Left lung (tissue), 10 donors: ENCODE data around the gene KRT36. TPM values are rescaled to one million over a fixed set of nuclear protein-coding genes. Genes with fewer than 3 reads are reported as not detected.

Experiments
- ATAC-seq: fragments of 200-7000 bp; cut with Tn5 transposase; one replicate; pipeline ENCODE4 v1.9.1; 2020; ENCODE audit warnings: moderate library complexity
- DNase-seq, 4 donors: peaks; one replicate each; pipeline ENCODE4 v3.0.0-alpha.2; 2013 to 2020
- H3K27ac ChIP-seq, 2 donors: fragments of 200-600 bp; sonication (generic) in 1 of 2; one replicate each; pipeline versions ENCODE4 v1.5.0 to v1.8.0; 2020 to 2021
- H3K27me3 ChIP-seq, 2 donors: fragments of 200-600 bp; sonication (generic) in 1 of 2; one replicate each; pipeline versions ENCODE4 v1.5.0 to v1.8.0; 2020 to 2021
- H3K36me3 ChIP-seq, 2 donors: fragments of 200-600 bp; sonication (generic) in 1 of 2; one replicate each; pipeline versions ENCODE4 v1.5.0 to v1.8.0; 2020 to 2021
- H3K4me1 ChIP-seq, 2 donors: fragments of 200-600 bp; one replicate each; pipeline ENCODE4 v1.8.0; 2021
- H3K4me3 ChIP-seq, 2 donors: fragments of 200-600 bp; sonication (generic) in 1 of 2; one replicate each; pipeline versions ENCODE4 v1.5.0 to v1.8.0; 2020 to 2021; ENCODE audit warnings: mild to moderate bottlenecking in 1 of 2
- H3K9me3 ChIP-seq, 2 donors: fragments of 200-600 bp; sonication (generic) in 1 of 2; one replicate each; pipeline versions ENCODE4 v1.5.0 to v1.8.0; 2020 to 2021
- intact Hi-C, 2 donors: fragments of 100-400 bp; cut with DNase I; formaldehyde crosslinking; loops; one replicate each; pipeline versions ENCODE4 v1.11.2 to v1.14.2; 2022
- polyA plus RNA-seq, 6 donors: library from polyadenylated mRNA; unstranded; fragments of 120-200 nt; gene quantifications; one replicate each; pipeline ENCODE4 v1.2.1, GENCODE V29; 2013; ENCODE audit not compliant: insufficient read length in 6 of 6
- total RNA-seq, 2 donors: library from RNA; stranded (reverse); fragmentation: NEBNext Ultra II Directional; extraction: Animal tissue kit (Norgen Biotek cat#: 25700); gene quantifications; one replicate each; pipeline ENCODE4 v1.2.1, GENCODE V29; 2021
- TF ChIP-seq, protein P1 (sequence below), 2 donors: fragments of 200-600 bp; sonication (generic) in 1 of 2; IDR thresholded peaks; one replicate each; pipeline versions ENCODE4 v1.5.0 to v1.8.0; 2021; ENCODE audit warnings: antibody characterized with exemption in 2 of 2
- donor health status: DM: no; HTN: yes; CAD: no.
- donor health status: DM: no; HTN: no; CAD: no.

KRT36 gene
- total and polyA plus RNA-seq, 8 donors: not detected

DNA sequence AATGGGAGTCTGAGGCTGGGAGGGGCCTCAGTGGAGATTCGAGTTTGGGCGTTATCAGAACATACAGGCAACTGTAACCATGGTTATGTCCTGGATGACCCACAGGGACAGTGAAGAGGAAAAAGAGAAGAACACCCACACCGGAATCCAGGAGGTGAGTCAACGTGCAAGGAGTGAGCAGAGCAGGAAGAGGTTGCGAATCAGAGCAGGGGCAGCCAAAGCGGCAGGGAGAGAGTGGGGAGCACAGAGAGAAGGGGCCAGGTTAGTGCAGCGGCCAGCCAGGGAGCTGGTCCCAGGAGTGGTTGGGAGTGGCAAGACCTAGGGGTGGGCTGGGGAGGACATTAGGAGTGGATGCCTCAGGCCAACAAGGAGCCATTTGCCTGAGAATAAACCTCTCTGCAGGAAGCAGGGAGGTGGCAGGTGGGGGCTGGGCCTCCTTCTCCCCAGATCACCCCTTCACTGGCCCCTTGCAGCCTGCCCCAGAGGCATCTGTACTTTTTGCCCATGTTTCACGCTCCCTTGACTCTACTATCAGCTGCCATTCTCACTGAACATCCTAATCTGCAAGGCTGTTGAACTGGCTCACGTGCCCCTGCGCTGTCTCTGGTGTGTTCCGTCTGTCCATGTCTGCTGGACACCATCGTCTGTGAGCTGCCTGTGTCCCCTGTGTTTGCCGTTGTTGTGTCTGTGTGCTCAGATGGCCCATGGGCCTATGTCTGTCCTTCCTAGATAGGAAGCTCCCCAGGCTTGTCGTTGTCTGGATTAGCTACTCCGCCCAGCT lies 10.6 kb upstream of the KRT36 start:
- DNase-seq (no peak), ATAC-seq (no peak)
- intact Hi-C loops: no loop called here
- H3K27me3 ChIP-seq: peaks cover 0 to 7% of the 10 kb centered on the region in 2 donors
- TF ChIP-seq, protein P1, sequence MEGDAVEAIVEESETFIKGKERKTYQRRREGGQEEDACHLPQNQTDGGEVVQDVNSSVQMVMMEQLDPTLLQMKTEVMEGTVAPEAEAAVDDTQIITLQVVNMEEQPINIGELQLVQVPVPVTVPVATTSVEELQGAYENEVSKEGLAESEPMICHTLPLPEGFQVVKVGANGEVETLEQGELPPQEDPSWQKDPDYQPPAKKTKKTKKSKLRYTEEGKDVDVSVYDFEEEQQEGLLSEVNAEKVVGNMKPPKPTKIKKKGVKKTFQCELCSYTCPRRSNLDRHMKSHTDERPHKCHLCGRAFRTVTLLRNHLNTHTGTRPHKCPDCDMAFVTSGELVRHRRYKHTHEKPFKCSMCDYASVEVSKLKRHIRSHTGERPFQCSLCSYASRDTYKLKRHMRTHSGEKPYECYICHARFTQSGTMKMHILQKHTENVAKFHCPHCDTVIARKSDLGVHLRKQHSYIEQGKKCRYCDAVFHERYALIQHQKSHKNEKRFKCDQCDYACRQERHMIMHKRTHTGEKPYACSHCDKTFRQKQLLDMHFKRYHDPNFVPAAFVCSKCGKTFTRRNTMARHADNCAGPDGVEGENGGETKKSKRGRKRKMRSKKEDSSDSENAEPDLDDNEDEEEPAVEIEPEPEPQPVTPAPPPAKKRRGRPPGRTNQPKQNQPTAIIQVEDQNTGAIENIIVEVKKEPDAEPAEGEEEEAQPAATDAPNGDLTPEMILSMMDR (IDR thresholded peaks at IDR 0.05): no peak
- peaks cover 0 to 44% of the 10 kb centered on the region in 2 donors for H3K4me1 ChIP-seq
- no peaks in the 10 kb centered on the region for H3K9me3 ChIP-seq
- no peak overlapping the region for H3K4me3 ChIP-seq
- H3K27ac ChIP-seq: peak overlapping the region in 1 of 2 donors; percentile 65
- no peaks in the 10 kb centered on the region for H3K36me3 ChIP-seq

DNA sequence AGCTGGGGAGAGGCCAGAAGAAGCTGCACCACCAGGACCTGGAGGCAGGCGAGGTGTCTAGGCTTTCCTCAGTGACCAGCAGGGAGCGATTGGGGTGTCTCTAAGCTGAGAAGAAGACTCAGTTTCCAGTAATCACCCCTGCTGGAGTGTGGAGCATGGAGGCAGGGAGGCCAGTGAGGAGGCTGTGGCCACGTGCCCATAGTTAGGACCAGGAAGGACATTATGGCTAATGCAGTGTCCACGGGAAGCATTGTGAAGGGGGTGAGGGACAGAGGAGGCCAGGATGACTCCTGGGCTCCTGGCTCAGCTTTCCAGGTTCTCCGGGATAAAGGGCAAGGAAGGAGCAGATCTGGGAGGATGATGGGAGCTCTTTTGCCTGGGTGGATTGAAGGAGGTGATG lies 10.0 kb upstream of the KRT36 start:
- Histone ChIP-seq H3K4me1 (peaks cover 0 to 44% of the 10 kb centered on the region in 2 donors), H3K27ac (peak overlapping the region in 1 of 2 donors; percentile 65), H3K27me3 (peaks cover 0 to 7% of the 10 kb centered on the region in 2 donors), H3K9me3 (no peaks in the 10 kb centered on the region), H3K36me3 (no peaks in the 10 kb centered on the region), H3K4me3 (no peak overlapping the region)
- TF ChIP-seq, protein P1 (IDR thresholded peaks at IDR 0.05): no peak
- no peak for DNase-seq
- intact Hi-C loops: no loop called here
- ATAC-seq: no peak

DNA sequence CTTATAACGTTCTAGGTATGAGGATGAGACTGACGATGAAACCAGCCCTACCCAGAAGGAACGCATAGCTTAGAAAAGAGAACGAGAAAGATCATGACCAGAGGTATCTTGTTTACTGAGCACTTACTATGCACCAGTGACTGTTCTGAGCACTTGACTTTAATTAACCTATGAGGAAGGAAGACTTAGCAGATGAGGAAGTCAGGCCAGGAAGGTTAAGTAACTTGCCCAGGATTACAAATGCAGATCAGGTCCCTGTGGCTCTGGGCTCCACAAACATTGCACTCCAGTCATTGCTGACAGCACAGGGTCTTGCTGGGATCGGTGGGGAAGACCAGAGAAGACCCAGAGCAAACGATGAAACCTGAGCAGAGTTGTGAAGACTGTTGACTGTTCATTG lies 8.6 kb upstream of the KRT36 start:
- Histone ChIP-seq H3K4me1 (peaks cover 0 to 44% of the 10 kb centered on the region in 2 donors), H3K27ac (peak overlapping the region; percentile 39 to 98), H3K27me3 (peaks cover 0 to 7% of the 10 kb centered on the region in 2 donors), H3K9me3 (no peaks in the 10 kb centered on the region), H3K4me3 (no peak overlapping the region), H3K36me3 (no peaks in the 10 kb centered on the region)
- TF ChIP-seq, protein P1 (IDR thresholded peaks at IDR 0.05): no peak
- intact Hi-C loops: no loop called here
- ATAC-seq (peak; percentile 41), DNase-seq (no peak)

DNA sequence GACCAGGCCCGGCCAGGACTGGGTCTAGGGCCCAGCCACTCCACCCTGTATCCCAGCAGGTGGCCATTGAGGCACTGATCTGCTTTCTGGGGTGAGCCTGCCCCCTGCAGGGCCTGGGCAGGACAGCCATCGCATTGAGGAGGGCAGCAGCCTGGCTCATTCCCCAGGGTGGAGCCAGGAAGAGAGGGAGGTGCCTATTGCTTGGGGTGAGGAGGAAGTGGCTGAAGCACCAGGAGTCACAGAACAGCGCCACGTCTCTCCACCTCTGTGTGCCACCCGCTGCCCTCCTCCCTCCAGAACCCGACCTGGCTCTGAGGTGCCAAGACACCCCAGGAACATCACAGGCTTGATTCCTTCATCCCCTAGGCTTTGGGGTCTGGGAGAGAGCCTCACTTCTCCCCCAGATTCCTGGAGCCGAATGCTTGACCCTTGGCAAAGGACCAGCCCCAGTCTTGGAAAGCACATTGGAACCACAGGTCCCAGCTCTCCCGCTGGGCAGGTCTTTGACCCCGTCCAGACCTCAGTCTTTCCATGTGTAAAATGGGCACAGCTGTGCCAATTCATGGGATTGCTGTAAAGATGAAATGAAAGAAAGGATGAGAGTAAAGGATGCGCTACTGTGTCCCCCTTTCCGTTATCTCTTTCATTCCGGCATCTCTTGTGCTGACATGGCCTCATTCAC lies 7.2 kb upstream of the KRT36 start:
- peak overlapping the region in 1 of 2 donors; percentile 98 for H3K27ac ChIP-seq

More for the DNA sequence above, 7.2 kb upstream of the KRT36 start:
- Histone ChIP-seq H3K27me3 (peaks cover 0 to 7% of the 10 kb centered on the region in 2 donors), H3K4me3 (no peak overlapping the region), H3K9me3 (no peaks in the 10 kb centered on the region), H3K36me3 (no peaks in the 10 kb centered on the region), H3K4me1 (peaks cover 5 to 50% of the 10 kb centered on the region in 2 donors)
- ATAC-seq (peak; percentile 97), DNase-seq (peak in 3 of 4 donors; percentile 79 to 91 (median 89))
- intact Hi-C loops: no loop called here
- TF ChIP-seq, protein P1 (IDR thresholded peaks at IDR 0.05): peak; percentile 70 to 83
